GM19324 (cell line): ENCODE measurements around the gene MAGI1.

Source experiments
- ATAC-seq: cut with Tn5 transposase; IDR thresholded peaks from one replicate; pipeline ENCODE4 v1.9.1; 2021; ENCODE audit warnings: mild to moderate bottlenecking, moderate library complexity; ENCODE audit not compliant: unreplicated experiment, low FRiP score

The MAGI1 gene

DNA sequence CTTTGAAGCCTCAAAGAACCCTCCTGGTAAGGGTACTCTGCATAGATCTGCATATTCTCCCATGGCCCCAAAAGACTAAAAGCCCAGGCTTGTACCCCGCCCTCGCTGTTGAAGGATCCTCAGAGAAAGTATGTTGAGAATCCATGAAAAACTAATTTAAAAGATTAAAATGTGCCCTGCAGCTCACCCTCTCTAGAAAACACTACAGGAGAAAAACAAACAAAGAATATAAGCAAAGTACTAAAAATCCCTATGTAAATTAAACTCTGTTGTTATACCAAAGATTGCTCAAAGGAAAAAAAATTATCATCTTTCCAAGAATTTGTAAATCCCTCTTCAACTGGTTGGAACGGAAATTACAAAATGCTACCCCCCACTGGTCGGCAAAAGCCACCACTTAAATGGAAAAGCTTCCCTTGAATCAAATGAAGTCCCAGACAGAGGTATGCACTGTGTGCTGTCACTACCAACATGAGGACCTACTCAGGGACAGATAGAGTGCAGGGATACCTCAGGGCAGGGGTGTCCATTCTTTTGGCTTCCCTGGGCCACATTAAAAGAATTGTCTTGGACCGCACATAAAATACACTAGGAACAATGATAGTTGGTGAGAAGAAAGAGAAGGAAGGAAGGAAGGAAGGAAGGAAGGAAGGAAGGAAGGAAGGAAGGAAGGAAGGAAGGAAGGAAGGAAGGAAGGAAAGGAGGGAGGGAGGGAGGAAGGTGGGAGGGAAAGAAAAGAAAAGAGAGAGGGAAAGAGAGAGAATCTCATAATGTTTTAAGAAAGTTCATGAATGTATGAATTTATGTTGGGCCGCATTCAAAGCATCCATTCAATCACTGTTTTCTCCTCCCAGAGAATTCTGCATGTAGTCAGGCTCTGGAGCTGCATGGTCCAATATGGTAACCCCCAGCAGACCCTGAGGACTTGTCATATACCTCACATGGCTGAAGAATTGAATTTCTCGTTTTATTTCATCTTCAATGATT lies 88.1 kb downstream of the MAGI1 start:
- no peak for ATAC-seq

DNA sequence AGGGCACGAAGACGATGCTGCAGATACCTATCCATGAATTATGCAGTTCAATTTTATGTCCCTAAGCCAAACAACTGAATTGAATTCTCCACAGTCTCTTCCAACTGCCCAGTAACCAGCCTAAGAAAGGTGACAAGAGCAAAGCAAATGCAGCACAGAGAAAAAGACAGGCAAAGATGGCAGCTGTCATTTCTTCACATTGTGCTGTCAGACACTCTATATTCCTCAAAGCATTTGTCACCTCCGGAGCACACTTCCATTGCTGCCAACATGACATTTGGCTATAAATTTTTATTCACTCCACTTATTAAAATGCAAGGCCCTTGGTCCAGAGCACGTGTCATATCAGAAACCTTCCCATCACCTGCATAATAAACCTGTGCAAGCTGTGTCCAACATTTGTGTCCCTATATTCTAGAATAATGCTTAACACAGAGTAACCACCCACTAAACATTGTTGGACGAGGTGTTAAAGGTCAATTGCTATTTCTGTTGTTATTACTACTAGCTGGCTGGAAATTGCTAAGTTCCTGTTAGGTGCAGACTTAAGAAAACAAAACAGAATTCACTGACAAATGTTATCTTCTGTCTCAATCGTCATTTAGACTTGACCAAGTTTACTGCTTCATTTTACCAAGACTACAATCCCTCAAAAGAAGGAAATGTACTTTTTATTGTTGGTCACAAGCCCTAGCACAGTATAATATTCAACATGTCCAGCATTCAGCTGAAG lies 89.7 kb downstream of the MAGI1 start:
- ATAC-seq, result no peak

DNA sequence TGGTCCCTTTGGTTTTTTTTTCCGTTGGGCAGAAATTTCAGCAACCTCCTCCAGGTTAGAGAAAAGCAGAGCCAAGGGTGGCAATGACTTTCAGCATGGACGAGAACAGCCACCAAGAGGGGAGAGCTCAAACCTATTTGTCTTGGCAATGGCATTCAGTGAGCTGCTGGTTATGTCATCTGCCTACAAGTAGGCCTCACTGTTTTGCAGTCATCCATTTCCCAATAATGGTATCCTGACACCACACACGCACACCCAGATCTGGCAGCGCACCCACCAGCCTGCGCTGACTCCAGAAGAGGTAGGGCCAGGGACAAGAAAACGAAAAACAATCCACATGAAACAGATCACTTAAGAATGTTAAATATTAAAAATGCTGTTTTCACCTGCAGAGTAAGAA lies 92.3 kb downstream of the MAGI1 start:
- ATAC-seq, result no peak

DNA sequence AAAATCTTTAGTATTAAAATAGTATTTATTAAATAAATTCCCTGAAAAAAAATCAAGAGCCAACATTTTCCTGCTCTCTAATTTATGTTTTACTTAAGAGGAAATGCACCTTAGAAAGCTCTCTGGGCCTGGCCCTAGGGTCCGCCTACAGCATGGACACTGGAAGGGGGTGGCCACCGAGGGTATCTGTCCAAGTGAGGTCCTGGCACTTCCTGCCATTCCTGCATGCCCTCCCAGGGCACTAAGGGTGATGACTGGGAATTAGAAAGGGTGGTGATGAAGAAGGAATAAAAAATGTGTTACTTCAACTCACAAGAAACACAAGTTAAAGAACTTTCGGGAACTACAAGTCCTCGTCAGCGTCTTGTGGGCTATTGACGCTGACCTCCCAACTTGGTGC lies 92.8 kb downstream of the MAGI1 start:
- no peak for ATAC-seq

DNA sequence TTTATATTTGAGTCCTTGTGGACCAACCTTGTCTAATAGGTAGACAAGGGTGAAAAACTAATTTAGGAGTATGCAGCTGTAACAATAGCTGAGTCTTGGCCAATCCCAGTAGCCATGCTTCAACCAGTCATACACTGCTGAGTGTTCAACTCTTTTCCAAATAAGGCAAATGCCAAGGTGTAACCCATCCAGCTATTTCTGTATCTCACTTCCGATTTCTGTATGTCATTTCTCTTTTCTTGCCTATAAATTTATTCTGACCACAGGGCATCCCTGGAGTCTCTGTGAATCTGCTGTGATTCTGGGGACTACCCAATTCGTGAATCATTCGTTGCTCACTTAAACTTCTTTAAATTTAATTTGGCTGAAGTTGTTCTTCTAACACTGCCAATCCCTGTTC lies 93.2 kb downstream of the MAGI1 start:
- ATAC-seq, result no peak

DNA sequence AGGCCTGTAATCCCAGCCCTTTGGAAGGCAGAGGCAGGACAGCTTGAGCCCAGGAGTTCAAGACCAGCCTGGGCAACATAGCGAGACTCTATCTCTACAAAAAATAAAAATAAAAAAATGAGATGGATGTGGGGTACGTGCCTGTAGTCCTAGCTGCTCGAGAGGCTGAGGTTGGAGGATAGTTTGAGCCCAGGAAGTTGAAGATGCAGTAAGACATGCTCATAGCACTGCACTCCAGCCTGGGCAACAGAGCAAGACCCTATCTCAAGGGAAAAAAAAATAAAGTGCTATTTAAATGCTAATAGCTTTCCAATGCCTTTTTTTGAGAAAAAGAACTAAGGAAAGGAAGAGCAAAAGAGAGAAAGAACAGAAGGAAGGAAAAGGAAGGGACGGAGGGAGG lies 94.5 kb downstream of the MAGI1 start:
- ATAC-seq, result no peak

DNA sequence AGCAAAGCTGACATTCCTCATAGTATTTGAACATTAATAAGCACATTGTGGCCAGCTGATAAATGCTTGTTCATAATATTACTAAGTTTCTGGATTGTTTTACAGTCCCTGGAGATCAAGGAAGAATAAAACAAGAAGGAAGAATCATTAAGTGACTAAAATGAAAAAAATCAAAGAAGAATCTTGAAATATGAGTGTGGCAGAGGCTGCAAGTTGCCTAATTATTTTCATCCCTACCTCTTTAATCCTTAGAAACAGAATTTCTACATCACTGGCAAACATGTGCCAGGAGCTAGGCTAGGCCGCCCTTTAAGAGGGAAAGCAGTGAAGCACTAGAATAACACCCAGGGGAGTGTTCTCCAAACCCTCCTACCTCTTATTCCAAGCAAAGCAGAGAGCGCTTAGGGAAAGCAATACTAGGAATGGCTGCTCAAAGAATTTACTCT lies 98.9 kb downstream of the MAGI1 start:
- ATAC-seq, result no peak

DNA sequence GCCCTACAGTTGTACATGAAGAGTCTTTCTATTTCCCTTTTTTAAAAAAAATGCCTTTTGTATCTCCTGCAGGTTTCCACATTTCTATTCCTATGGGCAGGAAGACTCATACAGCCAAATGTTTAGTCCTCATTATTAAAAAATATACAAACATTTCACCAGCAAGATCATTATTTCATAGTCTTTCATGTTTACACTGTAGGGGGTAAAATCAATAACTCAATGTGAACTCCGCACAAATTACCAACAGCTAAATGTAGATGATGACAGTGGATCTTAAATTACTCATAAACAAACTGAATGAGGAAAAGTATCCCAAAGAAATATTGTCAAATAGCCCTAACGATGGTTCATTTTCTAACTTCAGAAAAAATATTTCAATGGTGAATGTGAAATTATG lies 99.5 kb downstream of the MAGI1 start:
- ATAC-seq, result no peak

DNA sequence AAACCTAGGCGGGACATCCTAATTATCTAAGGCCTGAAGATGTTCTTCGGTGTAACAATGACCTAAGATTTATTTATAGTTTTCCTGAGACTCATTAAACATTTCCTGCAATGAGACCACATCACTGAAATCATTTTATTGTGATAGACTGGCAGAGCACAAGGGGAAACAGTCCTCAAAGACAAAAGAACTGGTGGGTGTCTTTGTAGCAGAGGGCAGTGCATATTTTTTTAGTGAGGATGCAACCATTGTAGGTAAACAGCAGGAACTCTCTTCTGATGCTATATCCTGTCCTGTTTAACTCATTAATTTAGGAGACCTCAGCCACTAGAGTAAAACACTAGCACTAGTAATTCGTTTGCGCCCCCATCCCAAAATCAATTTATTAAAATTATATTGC lies 100.0 kb downstream of the MAGI1 start:
- ATAC-seq, result no peak

DNA sequence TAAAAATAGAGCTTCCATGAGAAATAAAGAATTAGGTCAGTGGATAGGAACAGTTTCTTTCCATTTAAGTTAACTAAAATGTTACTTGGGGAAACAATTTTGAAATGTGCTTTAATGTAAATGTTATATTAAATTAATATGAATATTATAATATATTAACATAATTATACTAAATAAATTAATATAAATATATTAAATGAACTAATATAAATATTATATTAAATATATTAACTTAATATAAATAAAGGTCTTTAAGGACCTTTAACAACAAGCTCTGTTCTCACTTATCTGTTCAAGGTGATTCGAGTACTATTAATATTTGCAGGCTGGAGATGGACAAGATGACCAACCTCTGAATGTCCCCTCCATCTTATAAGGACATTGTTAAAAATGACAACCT lies 100.6 kb downstream of the MAGI1 start:
- no peak for ATAC-seq

DNA sequence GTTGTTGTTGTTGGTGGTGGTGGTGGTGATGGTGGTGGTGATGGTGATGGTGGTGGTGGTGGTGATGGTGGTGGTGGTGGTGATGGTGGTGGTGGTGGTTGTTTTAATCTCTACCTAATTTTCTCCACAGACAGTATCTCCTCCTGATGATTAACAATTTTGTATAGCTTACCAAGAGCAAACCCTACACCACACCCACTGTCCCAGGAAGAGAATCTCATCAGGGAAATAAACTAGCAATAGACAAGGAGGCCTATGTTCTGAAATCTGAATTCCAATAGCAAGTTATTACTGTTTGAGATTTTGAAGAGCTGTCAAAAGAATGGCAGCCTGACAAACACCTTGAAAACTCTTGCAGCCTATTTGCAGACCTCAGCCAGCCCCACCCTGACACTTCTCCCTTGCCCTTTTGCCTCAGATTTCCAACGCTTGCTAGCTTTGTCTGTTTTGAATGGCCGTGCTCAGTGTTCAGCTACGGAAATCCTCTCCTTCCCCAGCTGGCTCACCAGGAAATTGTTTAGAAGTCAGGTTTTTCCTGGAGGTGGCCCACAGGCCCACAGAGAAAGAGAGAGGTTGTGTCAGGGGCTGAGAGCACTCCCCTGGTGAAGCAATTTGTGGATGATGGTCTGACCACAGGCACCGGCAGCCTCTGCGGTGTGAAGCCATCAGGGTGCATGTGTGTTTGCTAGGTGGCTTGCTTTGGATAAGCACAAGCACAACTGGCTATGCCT lies 101.6 kb downstream of the MAGI1 start:
- no peak for ATAC-seq

DNA sequence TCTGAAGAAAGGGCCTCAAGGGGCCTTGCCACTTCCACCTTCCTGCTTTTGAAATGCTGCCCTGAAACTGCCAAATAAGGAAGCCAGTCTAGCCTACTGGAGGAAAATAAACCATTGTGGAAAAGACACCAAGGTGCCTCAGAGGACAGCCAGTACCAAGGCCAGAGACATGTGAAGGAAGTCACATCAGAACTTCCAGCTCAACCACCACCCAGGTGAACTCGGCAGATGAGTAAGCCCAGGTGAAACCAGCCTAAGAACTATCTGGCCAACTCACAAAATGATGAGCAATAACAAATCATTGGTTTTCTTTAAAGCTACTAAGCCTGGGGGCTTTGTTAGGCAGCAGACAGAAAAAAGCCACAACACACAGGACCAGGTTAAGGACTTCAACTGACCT lies 103.0 kb downstream of the MAGI1 start:
- ATAC-seq, result no peak

DNA sequence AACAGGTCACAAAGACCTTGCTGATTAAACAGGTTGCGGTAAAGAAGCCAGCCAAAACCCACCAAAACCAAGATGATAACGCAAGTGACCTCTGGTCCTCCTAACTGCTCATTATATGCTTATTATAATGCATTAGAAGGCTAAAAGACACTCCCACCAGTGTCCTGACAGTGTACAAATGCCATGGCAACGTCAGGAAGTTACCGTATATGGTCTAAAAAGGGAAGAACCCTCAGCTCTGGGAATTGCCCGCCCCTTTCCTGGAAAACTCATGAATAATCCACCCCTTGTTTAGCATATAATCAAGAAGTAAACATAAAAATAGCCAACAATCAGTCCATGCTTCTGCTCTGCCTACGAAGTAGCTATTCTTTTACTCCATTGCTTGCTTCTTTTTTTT lies 108.1 kb downstream of the MAGI1 start:
- no peak for ATAC-seq

DNA sequence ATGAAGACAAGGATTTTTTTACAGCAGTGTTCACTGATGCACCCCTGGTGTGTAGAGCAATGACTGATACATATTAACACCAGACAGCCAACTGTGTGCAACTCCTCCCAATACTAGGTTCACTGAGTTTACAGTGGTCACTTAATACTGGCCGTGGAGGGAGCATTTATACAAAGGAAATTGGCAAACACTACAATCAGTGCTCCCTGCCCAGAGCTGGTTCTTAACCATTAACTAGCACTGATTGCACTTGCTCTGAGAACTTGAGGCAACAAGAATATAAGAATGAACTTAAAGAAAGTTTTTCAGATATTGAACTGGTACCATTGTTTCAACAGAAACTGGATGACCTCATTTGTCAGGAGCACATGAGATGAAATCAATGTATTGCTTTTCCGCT lies 110.6 kb downstream of the MAGI1 start:
- no peak for ATAC-seq

DNA sequence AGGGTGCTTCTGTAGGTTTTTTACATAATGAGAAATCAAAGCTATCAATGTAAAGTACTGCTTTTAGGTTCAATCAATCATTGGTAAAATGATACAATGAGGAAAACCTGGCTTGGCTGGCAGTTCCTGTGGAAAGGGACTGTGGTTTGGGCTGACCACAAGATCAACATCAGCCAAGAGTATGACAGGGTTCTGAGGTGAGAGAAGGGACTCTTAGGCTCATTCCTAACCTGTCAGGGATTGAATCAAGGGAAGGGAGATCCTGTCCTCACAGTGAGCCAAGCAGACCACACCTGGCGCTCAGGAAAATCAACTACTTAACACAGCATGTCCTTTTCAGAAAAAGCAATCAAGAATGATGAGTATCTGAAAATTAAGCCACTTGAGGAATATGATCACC lies 111.1 kb downstream of the MAGI1 start:
- no peak for ATAC-seq

DNA sequence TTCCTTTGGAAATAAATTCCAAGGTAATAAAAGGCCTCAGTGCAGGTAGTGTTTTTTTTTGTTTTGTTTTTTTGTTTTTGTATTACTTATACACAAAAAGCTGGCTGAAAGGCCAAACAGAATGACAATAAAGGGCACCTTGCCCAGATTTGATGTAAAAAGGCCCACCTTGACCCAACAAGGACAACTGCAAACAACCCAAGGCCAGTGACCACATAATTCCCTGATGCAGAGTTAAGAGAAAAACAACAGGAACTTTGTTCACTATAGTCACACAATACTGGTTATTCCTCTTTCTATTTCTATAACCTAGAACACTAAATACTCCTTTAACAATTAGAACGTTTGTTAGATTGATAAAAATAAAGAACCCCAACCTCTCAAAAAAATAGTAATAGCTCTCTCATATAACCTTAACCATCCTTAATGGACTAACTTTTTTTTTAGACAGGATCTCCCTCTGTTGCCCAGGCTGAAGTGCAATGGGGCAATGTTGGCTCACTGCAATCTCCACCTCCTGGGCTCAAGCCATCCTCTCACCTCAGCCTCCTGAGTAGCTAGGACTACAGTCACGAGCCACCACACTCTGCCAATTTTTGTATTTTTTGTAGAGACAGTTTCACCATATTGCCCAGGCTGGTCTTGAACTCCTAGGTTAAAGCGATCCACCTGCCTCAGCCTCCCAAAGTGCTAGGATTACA lies 113.3 kb downstream of the MAGI1 start:
- ATAC-seq, result no peak

DNA sequence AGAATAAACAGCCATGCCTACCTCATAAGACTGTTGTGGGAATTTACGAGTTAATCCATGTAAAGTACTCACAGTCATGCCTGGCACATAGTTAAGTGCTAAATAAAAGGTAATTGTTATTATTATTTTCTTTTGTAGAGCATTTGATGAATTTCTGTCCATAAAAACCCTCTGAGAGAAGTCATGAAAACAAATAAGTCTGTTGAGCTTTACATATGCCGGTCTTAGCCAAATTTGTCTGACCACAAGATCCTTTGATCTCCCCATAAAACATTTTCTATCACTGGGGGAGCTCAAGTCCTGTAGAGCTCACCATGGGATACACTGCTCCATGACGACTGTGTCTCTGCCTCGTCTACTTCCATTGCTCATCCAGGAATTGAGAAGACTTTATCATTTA lies 114.0 kb downstream of the MAGI1 start:
- no peak for ATAC-seq

DNA sequence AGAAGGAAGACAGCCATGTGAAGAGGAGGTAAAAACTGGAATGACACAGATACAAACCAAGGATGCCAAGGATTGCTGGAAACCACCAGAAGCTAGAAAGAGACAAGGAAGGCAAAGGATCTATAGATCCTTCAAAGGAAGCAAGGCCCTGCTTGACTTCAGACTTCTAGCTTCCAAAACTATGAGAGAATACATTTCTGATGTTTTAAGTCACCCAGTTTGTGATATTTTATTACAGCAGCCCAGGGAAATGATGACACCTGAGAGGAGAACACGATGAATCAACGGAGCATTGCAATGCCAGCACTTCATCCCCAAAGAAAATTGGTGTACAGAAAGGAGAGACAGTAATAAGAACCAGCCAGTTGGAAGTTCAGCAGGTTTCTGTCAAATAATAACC lies 116.3 kb downstream of the MAGI1 start:
- ATAC-seq, result no peak

DNA sequence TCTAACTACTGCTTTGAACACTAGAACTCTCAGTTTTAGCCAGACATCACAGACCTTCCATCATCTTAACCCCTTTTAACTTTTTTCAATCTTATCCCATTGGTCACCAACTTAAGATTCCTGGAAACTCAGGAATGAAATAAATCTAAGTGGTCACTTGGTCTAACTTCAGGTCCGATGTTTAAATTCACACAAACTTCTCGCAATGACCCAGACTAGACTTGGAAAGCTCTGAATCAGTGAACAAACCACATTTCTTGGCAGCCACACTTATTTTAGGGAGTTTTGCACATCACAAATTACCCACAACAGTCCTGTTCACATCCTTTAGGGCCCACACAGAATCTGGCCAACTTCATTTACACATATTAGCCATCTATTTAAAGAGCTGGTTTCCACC lies 118.9 kb downstream of the MAGI1 start:
- no peak for ATAC-seq

DNA sequence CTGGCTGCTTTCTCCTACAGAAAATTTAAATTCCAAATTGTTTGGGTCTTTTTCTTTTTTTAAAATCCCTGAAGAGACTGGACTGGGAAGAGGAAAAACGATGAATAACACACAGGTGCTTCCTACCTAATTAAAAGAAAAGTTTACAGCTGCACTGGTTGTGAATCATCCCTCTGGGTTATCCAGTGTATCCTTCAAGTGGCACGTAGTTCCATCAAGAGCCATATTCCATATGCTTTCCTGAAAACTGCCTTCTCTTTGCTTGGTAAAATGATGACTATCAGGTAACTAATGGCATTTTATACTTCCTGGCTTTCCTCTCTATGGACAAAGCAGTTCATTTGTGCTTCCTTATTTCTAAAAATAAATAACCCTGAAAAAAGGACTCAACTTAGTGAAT lies 123.2 kb downstream of the MAGI1 start:
- no peak for ATAC-seq
